CD4-positive, alpha-beta T cell (primary cell): ENCODE data around the gene NDOR1. TPM values are rescaled to one million over a fixed set of nuclear protein-coding genes. Genes with fewer than 3 reads are reported as not detected.

ENCODE experiments used
- ATAC-seq: fragments of 200-7000 bp; cut with Tn5 transposase; one replicate; pipeline ENCODE4 v1.10.0; 2022; ENCODE audit warnings: mild to moderate bottlenecking; ENCODE audit not compliant: poor library complexity
- CTCF ChIA-PET: fragments of 350-600 bp; sonication (Branson Sonifier 250); formaldehyde crosslinking; loops from one replicate; lab custom pipeline; 2021; ENCODE audit warnings: antibody characterized with exemption, inconsistent platforms; lab: Charles Lee
- POLR2A ChIA-PET: fragments of 350-600 bp; sonication (Branson Sonifier 250); formaldehyde crosslinking; loops from one replicate; lab custom pipeline; 2021; ENCODE audit warnings: antibody characterized with exemption, inconsistent platforms; lab: Charles Lee
- DNase-seq, 14 experiments: peaks; one replicate each; pipeline ENCODE4 v3.0.0-alpha.2; 2013 to 2020; ENCODE audit warnings: mixed read lengths in 2 of 14
- H3K27ac ChIP-seq, 2 donors: one replicate each; pipeline versions ENCODE4 v1.5.1 to v1.7.0; 2013; ENCODE audit warnings: low read length in 2 of 2, low read depth in 1 of 2, mild to moderate bottlenecking in 1 of 2
- H3K27me3 ChIP-seq, 2 experiments: 1 replicate in 1 of 2; 2 replicates in 1 of 2; pipeline versions ENCODE4 v1.6.1 to v1.7.0; 2013; ENCODE audit warnings: low read length in 2 of 2, control low read depth in 1 of 2, mild to moderate bottlenecking in 1 of 2, moderate library complexity in 1 of 2; ENCODE audit not compliant: insufficient read depth in 2 of 2, control insufficient read depth in 1 of 2
- H3K36me3 ChIP-seq: one replicate; pipeline ENCODE4 v1.6.1; 2013; ENCODE audit warnings: low read length, control low read depth; ENCODE audit not compliant: insufficient read depth
- H3K4me1 ChIP-seq: one replicate; pipeline ENCODE4 v1.6.1; 2013; ENCODE audit warnings: low read length, control low read depth; ENCODE audit not compliant: insufficient read depth
- H3K4me3 ChIP-seq: one replicate; pipeline ENCODE4 v1.5.1; 2013; ENCODE audit warnings: mild to moderate bottlenecking, low read length, moderate library complexity
- H3K9me3 ChIP-seq, 2 experiments: 1 replicate in 1 of 2; 2 replicates in 1 of 2; pipeline versions ENCODE4 v1.6.1 to v1.7.0; 2013; ENCODE audit warnings: low read length in 2 of 2, mild to moderate bottlenecking in 2 of 2, control low read depth in 1 of 2, moderate library complexity in 1 of 2; ENCODE audit not compliant: control insufficient read depth in 1 of 2, insufficient read depth in 1 of 2
- H3K27ac Mint-ChIP-seq: one replicate; pipeline ENCODE4 v1.8.0; 2020; ENCODE audit warnings: mixed read lengths
- H3K27me3 Mint-ChIP-seq: one replicate; pipeline ENCODE4 v1.8.0; 2021; ENCODE audit warnings: mixed read lengths
- H3K36me3 Mint-ChIP-seq: one replicate; pipeline ENCODE4 v1.8.0; 2021; ENCODE audit warnings: low read depth, mixed read lengths
- H3K4me1 Mint-ChIP-seq: one replicate; pipeline ENCODE4 v1.8.0; 2021; ENCODE audit warnings: low read depth, mixed read lengths
- H3K4me3 Mint-ChIP-seq: one replicate; pipeline ENCODE4 v1.8.0; 2020; ENCODE audit warnings: mild to moderate bottlenecking, mixed read lengths
- H3K9me3 Mint-ChIP-seq: one replicate; pipeline ENCODE4 v1.8.0; 2020; ENCODE audit warnings: mixed read lengths
- intact Hi-C, 2 experiments: fragments of 100-400 bp; cut with DNase I in 1 of 2; cut with micrococcal nuclease in 1 of 2; formaldehyde crosslinking; loops; one replicate each; pipeline versions ENCODE4 v1.15.1 to v1.9.0; 2023 to 2025; cut with DNase I, micrococcal nuclease
- total RNA-seq, 174 experiments: library from RNA in 2 of 174; stranded (reverse) in 2 of 174; gene quantifications; one replicate each; pipeline ENCODE4 v1.2.3 and lab custom pipeline; 2021 to 2026
- TF ChIP-seq, protein P1 (sequence below): fragments of 200-600 bp; IDR thresholded peaks from one replicate; pipeline ENCODE4 v1.8.0; 2022; ENCODE audit warnings: antibody characterized with exemption, mild to moderate bottlenecking

NDOR1 gene
- total RNA-seq, 2 experiments from 2014 or later: 22.8 to 25.3 TPM

- peaks cover 12% of the 10 kb centered on the region for H3K4me1 Mint-ChIP-seq
- no peak overlapping the region for H3K4me3 Mint-ChIP-seq
- ChIA-PET POLR2A (no interaction called here), CTCF (interaction anchor here (1.3 kb wide), 1 partner anchor 79 kb away, joined by 4 read pairs; no protein-coding TSS in a partner anchor)
- TF ChIP-seq, protein P1, sequence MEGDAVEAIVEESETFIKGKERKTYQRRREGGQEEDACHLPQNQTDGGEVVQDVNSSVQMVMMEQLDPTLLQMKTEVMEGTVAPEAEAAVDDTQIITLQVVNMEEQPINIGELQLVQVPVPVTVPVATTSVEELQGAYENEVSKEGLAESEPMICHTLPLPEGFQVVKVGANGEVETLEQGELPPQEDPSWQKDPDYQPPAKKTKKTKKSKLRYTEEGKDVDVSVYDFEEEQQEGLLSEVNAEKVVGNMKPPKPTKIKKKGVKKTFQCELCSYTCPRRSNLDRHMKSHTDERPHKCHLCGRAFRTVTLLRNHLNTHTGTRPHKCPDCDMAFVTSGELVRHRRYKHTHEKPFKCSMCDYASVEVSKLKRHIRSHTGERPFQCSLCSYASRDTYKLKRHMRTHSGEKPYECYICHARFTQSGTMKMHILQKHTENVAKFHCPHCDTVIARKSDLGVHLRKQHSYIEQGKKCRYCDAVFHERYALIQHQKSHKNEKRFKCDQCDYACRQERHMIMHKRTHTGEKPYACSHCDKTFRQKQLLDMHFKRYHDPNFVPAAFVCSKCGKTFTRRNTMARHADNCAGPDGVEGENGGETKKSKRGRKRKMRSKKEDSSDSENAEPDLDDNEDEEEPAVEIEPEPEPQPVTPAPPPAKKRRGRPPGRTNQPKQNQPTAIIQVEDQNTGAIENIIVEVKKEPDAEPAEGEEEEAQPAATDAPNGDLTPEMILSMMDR: no peak
- DNase-seq (no peak), ATAC-seq (no peak)
- H3K9me3 Mint-ChIP-seq: no peaks in the 10 kb centered on the region
- H3K27ac Mint-ChIP-seq: no peak overlapping the region
- H3K36me3 ChIP-seq: no peaks in the 10 kb centered on the region
- H3K4me3 ChIP-seq: no peak overlapping the region
- H3K36me3 Mint-ChIP-seq: no peaks in the 10 kb centered on the region
- peaks cover 48 to 49% of the 10 kb centered on the region in 2 experiments for H3K27me3 ChIP-seq
- intact Hi-C loops: no loop called here
- H3K4me1 ChIP-seq: peaks cover 33% of the 10 kb centered on the region
- peaks cover 56% of the 10 kb centered on the region for H3K27me3 Mint-ChIP-seq
- H3K9me3 ChIP-seq: peaks cover 0 to 35% of the 10 kb centered on the region in 2 experiments
- no peak overlapping the region for H3K27ac ChIP-seq
These were observed 47.7 kb upstream of the NDOR1 start for GRCh38 chr9:137157618-137158415.

DNA sequence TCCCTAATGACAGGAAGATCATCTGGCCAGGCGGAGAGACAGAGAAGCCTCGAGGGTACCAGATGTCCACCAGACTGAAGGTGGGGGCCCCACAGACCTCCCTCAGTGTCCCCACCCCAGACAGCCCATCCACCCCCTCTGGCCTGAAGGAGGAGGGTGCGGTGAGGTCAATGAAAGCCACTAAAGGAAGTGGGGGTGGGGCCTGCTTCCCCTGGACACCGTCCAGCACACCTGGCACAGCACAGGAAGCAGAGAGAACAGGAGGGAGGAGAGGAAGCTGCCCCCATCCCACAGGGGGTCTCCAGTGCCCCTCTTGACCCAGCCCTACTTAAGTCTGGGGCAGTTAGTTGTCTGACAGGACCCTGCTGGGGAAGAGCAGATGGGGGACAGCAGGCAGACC, 46.9 kb upstream of the NDOR1 start:
- POLR2A ChIA-PET: interaction anchor here (0.5 kb wide), 1 partner anchor 33 kb away, joined by 3 read pairs; no protein-coding TSS in a partner anchor
- no peaks in the 10 kb centered on the region for H3K36me3 Mint-ChIP-seq

DNA sequence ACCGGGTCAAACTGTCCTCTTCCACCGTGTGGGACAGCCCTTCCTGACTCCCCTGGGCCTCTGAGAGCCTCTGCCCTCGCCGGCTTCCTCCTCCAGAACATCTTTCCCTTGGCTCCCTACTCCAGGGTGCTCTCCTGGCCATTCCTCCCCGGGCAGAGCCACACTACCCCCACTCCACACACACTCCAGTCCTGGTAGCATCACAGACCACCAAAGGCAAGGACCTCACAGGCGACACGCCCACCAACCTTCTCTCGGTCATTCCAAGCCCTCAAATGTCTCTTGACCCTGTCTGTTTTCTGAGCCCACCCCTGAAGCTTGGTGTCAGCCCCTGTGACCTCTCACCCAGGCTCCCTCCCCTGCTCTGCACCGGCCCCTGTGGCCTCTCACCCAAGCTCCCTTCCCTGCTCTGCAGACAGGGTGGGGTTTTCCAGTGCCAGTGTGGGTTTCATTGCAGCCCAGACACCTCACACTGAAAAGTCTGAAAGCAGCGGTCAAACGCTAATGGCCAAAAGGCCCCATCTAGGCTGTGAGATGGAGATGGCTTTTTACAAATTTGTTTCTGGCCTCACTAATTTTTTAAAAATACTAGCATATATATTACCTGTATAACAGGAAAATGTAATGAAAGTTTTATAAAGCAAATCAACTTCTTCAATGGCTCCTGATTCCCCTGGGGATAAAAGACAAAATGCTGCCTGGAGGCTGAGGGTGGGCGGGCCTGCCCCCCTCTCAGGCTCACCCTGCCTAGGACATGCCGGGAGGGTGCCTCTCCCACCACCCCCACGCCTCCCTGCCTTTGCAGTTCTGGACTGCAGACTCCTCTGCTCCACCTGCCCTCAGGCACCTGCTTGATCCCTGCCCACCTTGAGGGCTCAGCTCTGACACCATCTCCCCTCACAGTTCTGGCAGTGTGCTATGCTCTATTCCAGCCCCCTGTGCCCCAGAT, 46.1 kb upstream of the NDOR1 start:
- no peaks in the 10 kb centered on the region for H3K36me3 Mint-ChIP-seq
- ChIA-PET CTCF (no interaction called here), POLR2A (interaction anchor here (0.5 kb wide), 1 partner anchor 34 kb away, joined by 3 read pairs; no protein-coding TSS in a partner anchor)
- H3K9me3 ChIP-seq: peaks cover 0 to 35% of the 10 kb centered on the region in 2 experiments
- no peak for DNase-seq
- ATAC-seq: no peak
- H3K4me1 Mint-ChIP-seq: peaks cover 12% of the 10 kb centered on the region
- H3K27me3 Mint-ChIP-seq: peaks cover 68% of the 10 kb centered on the region
- intact Hi-C loops: no loop called here
- H3K27me3 ChIP-seq: peaks cover 59% of the 10 kb centered on the region in 2 experiments
- H3K9me3 Mint-ChIP-seq: no peaks in the 10 kb centered on the region
- TF ChIP-seq, protein P1: no peak
- no peak overlapping the region for H3K4me3 ChIP-seq
- peaks cover 33% of the 10 kb centered on the region for H3K4me1 ChIP-seq
- H3K27ac ChIP-seq: no peak overlapping the region
- no peak overlapping the region for H3K27ac Mint-ChIP-seq
- H3K36me3 ChIP-seq: no peaks in the 10 kb centered on the region
- no peak overlapping the region for H3K4me3 Mint-ChIP-seq

More for the DNA sequence above, 46.9 kb upstream of the NDOR1 start:
- no peak overlapping the region for H3K27ac Mint-ChIP-seq
- no peak for ATAC-seq
- TF ChIP-seq, protein P1: no peak
- CTCF ChIA-PET: no interaction called here
- H3K4me3 ChIP-seq: no peak overlapping the region
- H3K36me3 ChIP-seq: no peaks in the 10 kb centered on the region
- intact Hi-C loops: no loop called here
- H3K9me3 ChIP-seq: peaks cover 0 to 35% of the 10 kb centered on the region in 2 experiments
- H3K4me1 ChIP-seq: peaks cover 33% of the 10 kb centered on the region
- no peak overlapping the region for H3K27ac ChIP-seq
- peaks cover 51 to 53% of the 10 kb centered on the region in 2 experiments for H3K27me3 ChIP-seq
- no peaks in the 10 kb centered on the region for H3K9me3 Mint-ChIP-seq
- H3K4me3 Mint-ChIP-seq: no peak overlapping the region
- no peak for DNase-seq
- peaks cover 64% of the 10 kb centered on the region for H3K27me3 Mint-ChIP-seq
- H3K4me1 Mint-ChIP-seq: peaks cover 12% of the 10 kb centered on the region
